ENCODE measurements around the gene EMC10. TPM values are rescaled to one million over a fixed set of nuclear protein-coding genes. Genes with fewer than 3 reads are reported as not detected.
"Not testable (repeated sequence)": the region's sequence is repeated elsewhere in the genome, so short reads cannot be mapped to it uniquely, and the experiment has no call there.

The EMC10 gene
- polyA plus RNA-seq, 1 donor: 142 TPM

GRCh38 chr19:50462970-50463369, 13.3 kb upstream of the EMC10 start:
- H3K36me3 ChIP-seq (ENCODE audit: control insufficient read depth, insufficient read depth, low read length): no peaks in the 10 kb centered on the region
- peaks cover 9% of the 10 kb centered on the region for H3K4me1 ChIP-seq (ENCODE audit: control insufficient read depth, insufficient read depth, low read length)
- no CpG with 5 or more reads among the region's 7 CpGs for WGBS (ENCODE audit: insufficient coverage, low lambda C conversion rate)
- no peak overlapping the region for H3K27ac ChIP-seq (ENCODE audit: low read length)
- no peaks in the 10 kb centered on the region for H3K9me3 ChIP-seq (ENCODE audit: control insufficient read depth, low read depth, low read length)
- peaks cover 23% of the 10 kb centered on the region for H3K27me3 ChIP-seq (ENCODE audit: control insufficient read depth, insufficient read depth, low read length)
- H3K4me3 ChIP-seq (ENCODE audit: low read length): no peak overlapping the region
- DNase-seq: no peak

- no peaks in the 10 kb centered on the region for H3K9me3 ChIP-seq (ENCODE audit: control insufficient read depth, low read depth, low read length)
- no peak overlapping the region for H3K27ac ChIP-seq (ENCODE audit: low read length)
- peaks cover 9% of the 10 kb centered on the region for H3K4me1 ChIP-seq (ENCODE audit: control insufficient read depth, insufficient read depth, low read length)
- peaks cover 12% of the 10 kb centered on the region for H3K27me3 ChIP-seq (ENCODE audit: control insufficient read depth, insufficient read depth, low read length)
- no CpG with 5 or more reads among the region's 19 CpGs for WGBS (ENCODE audit: insufficient coverage, low lambda C conversion rate)
- H3K4me3 ChIP-seq (ENCODE audit: low read length): no peak overlapping the region
- DNase-seq: no peak
- no peaks in the 10 kb centered on the region for H3K36me3 ChIP-seq (ENCODE audit: control insufficient read depth, insufficient read depth, low read length)
Measured at GRCh38 chr19:50464348-50464747, 12.0 kb upstream of the EMC10 start.

- no peaks in the 10 kb centered on the region for H3K36me3 ChIP-seq (ENCODE audit: control insufficient read depth, insufficient read depth, low read length)
- H3K27ac ChIP-seq (ENCODE audit: low read length): no peak overlapping the region
- no peaks in the 10 kb centered on the region for H3K9me3 ChIP-seq (ENCODE audit: control insufficient read depth, low read depth, low read length)
- peak; percentile 46 to 70 for DNase-seq
- peaks cover 9% of the 10 kb centered on the region for H3K4me1 ChIP-seq (ENCODE audit: control insufficient read depth, insufficient read depth, low read length)
- H3K4me3 ChIP-seq (ENCODE audit: low read length): no peak overlapping the region
- peaks cover 7% of the 10 kb centered on the region for H3K27me3 ChIP-seq (ENCODE audit: control insufficient read depth, insufficient read depth, low read length)
- WGBS (ENCODE audit: insufficient coverage, low lambda C conversion rate): 80% methylated on average over 1 of the region's 13 CpGs
Measured at GRCh38 chr19:50465000-50465399, 11.3 kb upstream of the EMC10 start.

- WGBS (ENCODE audit: insufficient coverage, low lambda C conversion rate): no CpG with 5 or more reads among the region's 29 CpGs
Measured at GRCh38 chr19:50465986-50466705, 10.2 kb upstream of the EMC10 start.

GRCh38 chr19:50466706-50467039, 9.6 kb upstream of the EMC10 start:
- H3K27me3 ChIP-seq (ENCODE audit: control insufficient read depth, insufficient read depth, low read length): no peaks in the 10 kb centered on the region
- no peak for DNase-seq
- H3K36me3 ChIP-seq (ENCODE audit: control insufficient read depth, insufficient read depth, low read length): no peaks in the 10 kb centered on the region
- H3K4me3 ChIP-seq (ENCODE audit: low read length): no peak overlapping the region
- no peak overlapping the region for H3K27ac ChIP-seq (ENCODE audit: low read length)
- H3K9me3 ChIP-seq (ENCODE audit: control insufficient read depth, low read depth, low read length): no peaks in the 10 kb centered on the region
- H3K4me1 ChIP-seq (ENCODE audit: control insufficient read depth, insufficient read depth, low read length): peaks cover 9% of the 10 kb centered on the region
- WGBS (ENCODE audit: insufficient coverage, low lambda C conversion rate): no CpG with 5 or more reads among the region's 11 CpGs

More at GRCh38 chr19:50465986-50466705, 10.2 kb upstream of the EMC10 start:
- no peak overlapping the region for H3K27ac ChIP-seq (ENCODE audit: low read length)
- H3K4me3 ChIP-seq (ENCODE audit: low read length): no peak overlapping the region
- no peaks in the 10 kb centered on the region for H3K36me3 ChIP-seq (ENCODE audit: control insufficient read depth, insufficient read depth, low read length)
- DNase-seq: peak; percentile 20 to 58
- no peaks in the 10 kb centered on the region for H3K9me3 ChIP-seq (ENCODE audit: control insufficient read depth, low read depth, low read length)
- peaks cover 9% of the 10 kb centered on the region for H3K4me1 ChIP-seq (ENCODE audit: control insufficient read depth, insufficient read depth, low read length)
- no peaks in the 10 kb centered on the region for H3K27me3 ChIP-seq (ENCODE audit: control insufficient read depth, insufficient read depth, low read length)

- no peak for DNase-seq
- WGBS (ENCODE audit: insufficient coverage, low lambda C conversion rate): 80% methylated on average over 1 of the region's 18 CpGs
- H3K36me3 ChIP-seq (ENCODE audit: control insufficient read depth, insufficient read depth, low read length): no peaks in the 10 kb centered on the region
Measured at GRCh38 chr19:50467566-50467965, 8.7 kb upstream of the EMC10 start.

GRCh38 chr19:50468818-50469217, 7.5 kb upstream of the EMC10 start:
- 100% methylated on average over 2 of the region's 6 CpGs for WGBS (ENCODE audit: insufficient coverage, low lambda C conversion rate)
- H3K4me1 ChIP-seq (ENCODE audit: control insufficient read depth, insufficient read depth, low read length): peaks cover 9% of the 10 kb centered on the region
- H3K9me3 ChIP-seq (ENCODE audit: control insufficient read depth, low read depth, low read length): no peaks in the 10 kb centered on the region
- DNase-seq: no peak
- H3K36me3 ChIP-seq (ENCODE audit: control insufficient read depth, insufficient read depth, low read length): no peaks in the 10 kb centered on the region
- H3K4me3 ChIP-seq (ENCODE audit: low read length): no peak overlapping the region
- H3K27ac ChIP-seq (ENCODE audit: low read length): no peak overlapping the region
- H3K27me3 ChIP-seq (ENCODE audit: control insufficient read depth, insufficient read depth, low read length): no peaks in the 10 kb centered on the region

More at GRCh38 chr19:50467566-50467965, 8.7 kb upstream of the EMC10 start:
- Histone ChIP-seq H3K4me1 (ENCODE audit: control insufficient read depth, insufficient read depth, low read length) (peaks cover 9% of the 10 kb centered on the region), H3K9me3 (ENCODE audit: control insufficient read depth, low read depth, low read length) (no peaks in the 10 kb centered on the region), H3K27me3 (ENCODE audit: control insufficient read depth, insufficient read depth, low read length) (no peaks in the 10 kb centered on the region), H3K4me3 (ENCODE audit: low read length) (no peak overlapping the region), H3K27ac (ENCODE audit: low read length) (no peak overlapping the region)

- H3K9me3 ChIP-seq (ENCODE audit: control insufficient read depth, low read depth, low read length): peaks cover 13% of the 10 kb centered on the region
- 89% methylated on average over 1 of the region's 3 CpGs for WGBS (ENCODE audit: insufficient coverage, low lambda C conversion rate)
- H3K27ac ChIP-seq (ENCODE audit: low read length); H3K36me3 ChIP-seq (ENCODE audit: control insufficient read depth, insufficient read depth, low read length); H3K4me1 ChIP-seq (ENCODE audit: control insufficient read depth, insufficient read depth, low read length); H3K4me3 ChIP-seq (ENCODE audit: low read length); H3K27me3 ChIP-seq (ENCODE audit: control insufficient read depth, insufficient read depth, low read length); DNase-seq: not testable (repeated sequence)
Measured at GRCh38 chr19:50473336-50473735, 3.0 kb upstream of the EMC10 start.

- H3K27ac ChIP-seq (ENCODE audit: low read length): no peak overlapping the region
- peaks cover 21% of the 10 kb centered on the region for H3K9me3 ChIP-seq (ENCODE audit: control insufficient read depth, low read depth, low read length)
- no peak overlapping the region for H3K4me3 ChIP-seq (ENCODE audit: low read length)
- peaks cover 22% of the 10 kb centered on the region for H3K36me3 ChIP-seq (ENCODE audit: control insufficient read depth, insufficient read depth, low read length)
- DNase-seq: no peak
- H3K27me3 ChIP-seq (ENCODE audit: control insufficient read depth, insufficient read depth, low read length): no peaks in the 10 kb centered on the region
- WGBS (ENCODE audit: insufficient coverage, low lambda C conversion rate): no CpG with 5 or more reads among the region's 12 CpGs
- H3K4me1 ChIP-seq (ENCODE audit: control insufficient read depth, insufficient read depth, low read length): peaks cover 8% of the 10 kb centered on the region
Measured at GRCh38 chr19:50475101-50475568, 1.2 kb upstream of the EMC10 start.

- WGBS (ENCODE audit: insufficient coverage, low lambda C conversion rate): no CpG with 5 or more reads among the region's 29 CpGs
- peak overlapping the region; percentile 27 for H3K4me3 ChIP-seq (ENCODE audit: low read length)
Measured at GRCh38 chr19:50475736-50476223, 527 bp upstream of the EMC10 start.

GRCh38 chr19:50476907-50477238, 566 bp downstream of the EMC10 start:
- Histone ChIP-seq H3K36me3 (ENCODE audit: control insufficient read depth, insufficient read depth, low read length) (peaks cover 39% of the 10 kb centered on the region), H3K27me3 (ENCODE audit: control insufficient read depth, insufficient read depth, low read length) (no peaks in the 10 kb centered on the region), H3K4me1 (ENCODE audit: control insufficient read depth, insufficient read depth, low read length) (peaks cover 8% of the 10 kb centered on the region), H3K9me3 (ENCODE audit: control insufficient read depth, low read depth, low read length) (peaks cover 21% of the 10 kb centered on the region), H3K4me3 (ENCODE audit: low read length) (peak overlapping the region; percentile 95), H3K27ac (ENCODE audit: low read length) (peak overlapping the region; percentile 93)
- DNase-seq: no peak
- WGBS (ENCODE audit: insufficient coverage, low lambda C conversion rate): no CpG with 5 or more reads among the region's 20 CpGs

More at GRCh38 chr19:50475736-50476223, 527 bp upstream of the EMC10 start:
- no peaks in the 10 kb centered on the region for H3K27me3 ChIP-seq (ENCODE audit: control insufficient read depth, insufficient read depth, low read length)
- H3K4me1 ChIP-seq (ENCODE audit: control insufficient read depth, insufficient read depth, low read length): peaks cover 8% of the 10 kb centered on the region
- H3K27ac ChIP-seq (ENCODE audit: low read length): peak overlapping the region; percentile 32
- no peak for DNase-seq
- H3K9me3 ChIP-seq (ENCODE audit: control insufficient read depth, low read depth, low read length): peaks cover 21% of the 10 kb centered on the region
- H3K36me3 ChIP-seq (ENCODE audit: control insufficient read depth, insufficient read depth, low read length): peaks cover 28% of the 10 kb centered on the region

All from large intestine (tissue), 3 donors.